ENCODE measurements around the gene RHBDD1.

GRCh38 chr2:226839161-226839560 lies 3.3 kb downstream of the RHBDD1 start:
- TF ChIP-seq CTCF (IDR thresholded peaks at IDR 0.05) (no peak), POLR2A (IDR thresholded peaks at IDR 0.05) (no peak)
